Measurements from ENCODE around the gene RANBP1.

DNA sequence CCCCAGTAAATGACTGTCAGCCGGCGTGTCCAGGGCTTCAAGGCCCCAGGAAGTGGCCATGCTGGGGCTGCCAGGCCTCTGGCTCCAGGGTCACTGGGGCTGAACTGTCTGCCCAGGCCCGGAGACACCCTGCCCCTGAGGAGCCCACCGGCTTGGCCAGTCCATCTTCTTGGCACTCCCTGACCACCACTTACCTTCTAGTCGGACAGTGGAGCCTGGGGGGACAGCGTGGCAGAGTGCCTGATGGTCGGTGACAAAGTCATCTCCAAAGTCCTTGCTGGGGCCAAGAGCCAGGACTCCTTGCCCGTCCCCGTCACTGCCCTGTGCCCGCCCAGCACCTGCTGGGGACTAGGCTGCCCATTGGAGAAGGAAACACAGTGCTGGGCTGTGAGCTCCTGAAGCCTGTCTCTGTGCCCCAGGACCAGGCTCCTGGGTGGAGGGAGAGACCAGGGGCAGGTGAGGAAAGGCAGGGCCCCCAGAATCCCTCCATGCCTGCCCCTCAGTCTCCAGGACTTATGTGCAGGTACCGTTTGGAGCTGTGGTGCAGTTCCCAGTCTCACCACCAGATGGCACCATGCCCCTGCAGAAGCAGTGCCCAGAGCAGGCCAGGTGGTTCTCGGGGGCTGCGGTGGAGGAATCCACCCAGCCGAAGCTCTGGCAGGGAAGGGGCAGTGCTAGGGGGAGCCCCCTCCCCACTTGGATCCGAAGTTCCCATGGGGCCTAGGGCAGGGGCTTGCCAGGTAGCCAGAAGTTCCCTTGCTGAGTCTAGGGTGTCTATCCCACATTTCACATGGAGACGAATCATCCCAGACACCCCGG is 40.9 kb downstream of the RANBP1 start:
- TF ChIP-seq USF1 (IDR thresholded peaks at IDR 0.05) (no peak), NFIC (IDR thresholded peaks at IDR 0.05) (no peak), EP300 (IDR thresholded peaks at IDR 0.05; ENCODE audit: borderline replicate concordance) (no peak), YY1 (IDR thresholded peaks at IDR 0.05; ENCODE audit: low read depth) (no peak), MAX (IDR thresholded peaks at IDR 0.05) (no peak), RAD21 (IDR thresholded peaks at IDR 0.05; ENCODE audit: low read depth) (peak; percentile 99), FOXM1 (IDR thresholded peaks at IDR 0.05; ENCODE audit: borderline replicate concordance, low read depth) (no peak), REST (IDR thresholded peaks at IDR 0.05; ENCODE audit: low read depth) (no peak)
